ENCODE results near the gene TPRA1.
A peak's percentile ranks its signal among the peaks of the same experiment; 100 is the strongest.

The TPRA1 gene

GRCh38 chr3:127595303-127595702 lies 4.8 kb upstream of the TPRA1 start:
- Histone ChIP-seq H3K9me3 (no peaks in the 10 kb centered on the region), H3K27me3 (no peaks in the 10 kb centered on the region), H3K4me3 (no peak overlapping the region), H3K36me3 (no peaks in the 10 kb centered on the region), H3K4me1 (peaks cover 0 to 24% (median 13%) of the 10 kb centered on the region in 4 donors), H3K27ac (no peak overlapping the region)
- intact Hi-C loops (cut with DNase I; ENCODE audit: low total_unique reads): no loop called here
- no peak for TF ChIP-seq CTCF (IDR thresholded peaks at IDR 0.05)
- DNase-seq: no peak

- Histone ChIP-seq H3K4me1 (peaks cover 0 to 31% (median 23%) of the 10 kb centered on the region in 4 donors), H3K9me3 (no peaks in the 10 kb centered on the region), H3K4me3 (no peak overlapping the region), H3K27ac (no peak overlapping the region), H3K36me3 (no peaks in the 10 kb centered on the region), H3K27me3 (no peaks in the 10 kb centered on the region)
- no peak for DNase-seq
- no peak for TF ChIP-seq CTCF (IDR thresholded peaks at IDR 0.05)
- intact Hi-C loops (cut with DNase I; ENCODE audit: low total_unique reads): loop anchor here (2.0 to 5.0 kb wide), 2 partner anchors 16 to 79 kb away; partner anchors contain the start of gene ABTB1
These were observed 2.6 kb upstream of the TPRA1 start for GRCh38 chr3:127593178-127593577.

- DNase-seq: no peak
- peak overlapping the region; percentile 94 to 97 for H3K27ac ChIP-seq
- no peak for TF ChIP-seq CTCF (IDR thresholded peaks at IDR 0.05)
- H3K27me3 ChIP-seq: no peaks in the 10 kb centered on the region
- H3K36me3 ChIP-seq: no peaks in the 10 kb centered on the region
- peak overlapping the region; percentile 88 to 98 for H3K4me3 ChIP-seq
- no peaks in the 10 kb centered on the region for H3K9me3 ChIP-seq
- peaks cover 0 to 52% (median 32%) of the 10 kb centered on the region in 4 donors for H3K4me1 ChIP-seq
- intact Hi-C loops (cut with DNase I; ENCODE audit: low total_unique reads): loop anchor here (5.0 kb wide), 1 partner anchor 82 kb away; the partner anchor contains the start of gene ABTB1
These were observed 296 bp downstream of the TPRA1 start for GRCh38 chr3:127590282-127590592.

- intact Hi-C loops (cut with DNase I; ENCODE audit: low total_unique reads): loop anchor here (5.0 kb wide), 1 partner anchor 83 kb away; the partner anchor contains the start of gene ABTB1
- Histone ChIP-seq H3K36me3 (no peaks in the 10 kb centered on the region), H3K27ac (peak overlapping the region; percentile 94 to 97), H3K9me3 (no peaks in the 10 kb centered on the region), H3K27me3 (no peaks in the 10 kb centered on the region), H3K4me3 (peak overlapping the region; percentile 88 to 98), H3K4me1 (peaks cover 0 to 54% (median 32%) of the 10 kb centered on the region in 4 donors)
- no peak for TF ChIP-seq CTCF (IDR thresholded peaks at IDR 0.05)
- DNase-seq: peak in 1 of 2 donors; percentile 74
These were observed 792 bp downstream of the TPRA1 start for GRCh38 chr3:127589600-127590281.

GRCh38 chr3:127588806-127589577 lies 1.5 kb downstream of the TPRA1 start:
- TF ChIP-seq CTCF (IDR thresholded peaks at IDR 0.05): no peak
- no peak for DNase-seq
- Histone ChIP-seq H3K27ac (peak overlapping the region; percentile 94 to 97), H3K27me3 (no peaks in the 10 kb centered on the region), H3K36me3 (peaks cover 0 to under 1% (median 0%) of the 10 kb centered on the region in 3 donors), H3K4me3 (peak overlapping the region; percentile 88 to 98), H3K4me1 (peaks cover 0 to 58% (median 34%) of the 10 kb centered on the region in 4 donors), H3K9me3 (no peaks in the 10 kb centered on the region)
- intact Hi-C loops (cut with DNase I; ENCODE audit: low total_unique reads): no loop called here

Measured in tibial artery (tissue), 4 donors.